ENCODE results near the gene SH3GL2. TPM values are rescaled to one million over a fixed set of nuclear protein-coding genes. Genes with fewer than 3 reads are reported as not detected.

The SH3GL2 gene
- total and polyA plus RNA-seq, 4 donors, result 0.06 to 0.08 TPM; not detected in 2

DNA sequence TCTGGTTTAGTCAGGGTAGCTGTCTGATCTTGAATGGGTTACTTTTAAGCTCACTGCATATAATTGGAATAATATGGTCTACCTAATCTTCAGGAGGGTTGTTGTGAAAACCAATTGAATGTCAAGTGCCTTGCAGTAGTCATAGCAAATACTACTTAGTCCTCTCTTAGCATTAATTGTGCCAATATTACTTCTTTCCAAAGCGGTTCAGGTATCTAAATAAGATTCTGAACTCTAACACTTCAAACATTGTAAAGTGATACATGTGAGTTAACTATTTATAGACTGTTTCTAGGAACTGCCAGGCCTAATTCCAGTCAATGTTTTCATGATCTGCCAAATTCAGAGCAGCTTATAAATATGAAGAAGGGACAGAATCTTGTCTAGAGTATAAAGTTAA lies 140.2 kb downstream of the SH3GL2 start:
- Histone ChIP-seq H3K36me3 (ENCODE audit: control insufficient read depth in 4 of 4, insufficient read depth in 3 of 4, low read depth in 1 of 4, low read length in 3 of 4) (no peaks in the 10 kb centered on the region), H3K27me3 (ENCODE audit: control insufficient read depth in 4 of 4, insufficient read depth in 4 of 4, low read length in 3 of 4) (peaks cover 0 to 4% (median 0%) of the 10 kb centered on the region in 4 donors), H3K27ac (ENCODE audit: low read depth in 1 of 2, low read length in 2 of 2) (no peak overlapping the region), H3K9me3 (ENCODE audit: control insufficient read depth in 4 of 4, low read length in 3 of 4) (peaks cover 0 to 7% (median 3%) of the 10 kb centered on the region in 4 donors), H3K9ac (ENCODE audit: low read depth in 1 of 2, low read length in 2 of 2) (no peak overlapping the region), H3K4me3 (ENCODE audit: low read depth in 1 of 3, low read length in 3 of 3) (no peak overlapping the region), H3K4me1 (ENCODE audit: control insufficient read depth in 4 of 4, insufficient read depth in 4 of 4, low read length in 3 of 4) (no peaks in the 10 kb centered on the region)
- TF ChIP-seq TAF1 (conservative IDR thresholded peaks at IDR 0.05), result no peak
- no peak for DNase-seq (ENCODE audit: low spot score)
- WGBS, result 28% methylated on average over 1 of the region's 1 CpG

DNA sequence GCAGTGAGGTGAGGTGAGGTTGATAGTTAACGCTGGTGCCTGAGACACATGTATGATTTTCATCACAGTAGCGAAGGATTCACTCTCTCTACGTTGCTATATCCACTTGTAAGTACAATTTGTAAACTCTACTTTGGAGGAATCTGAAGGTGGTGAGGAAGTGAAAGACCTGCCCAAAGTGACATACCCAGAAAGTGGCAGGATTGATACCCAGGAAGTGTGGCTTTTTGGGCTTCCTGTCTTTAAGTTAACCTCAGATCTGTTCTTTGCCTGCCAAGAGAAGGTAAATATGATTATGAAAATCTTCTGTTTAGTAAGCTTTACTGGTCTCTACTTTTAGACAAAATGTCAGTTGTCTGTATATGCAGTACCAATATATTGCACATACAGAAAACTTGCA lies 143.1 kb downstream of the SH3GL2 start:
- Histone ChIP-seq H3K9me3 (ENCODE audit: control insufficient read depth in 4 of 4, low read length in 3 of 4) (peaks cover 0 to 11% (median 3%) of the 10 kb centered on the region in 4 donors), H3K27ac (ENCODE audit: low read depth in 1 of 2, low read length in 2 of 2) (no peak overlapping the region), H3K27me3 (ENCODE audit: control insufficient read depth in 4 of 4, insufficient read depth in 4 of 4, low read length in 3 of 4) (no peaks in the 10 kb centered on the region), H3K4me3 (ENCODE audit: low read depth in 1 of 3, low read length in 3 of 3) (no peak overlapping the region), H3K36me3 (ENCODE audit: control insufficient read depth in 4 of 4, insufficient read depth in 3 of 4, low read depth in 1 of 4, low read length in 3 of 4) (no peaks in the 10 kb centered on the region), H3K9ac (ENCODE audit: low read depth in 1 of 2, low read length in 2 of 2) (no peak overlapping the region), H3K4me1 (ENCODE audit: control insufficient read depth in 4 of 4, insufficient read depth in 4 of 4, low read length in 3 of 4) (peaks cover 0 to 16% (median 6%) of the 10 kb centered on the region in 4 donors)
- 79% methylated on average over 3 of the region's 3 CpGs for WGBS
- no peak for DNase-seq (ENCODE audit: low spot score)
- no peak for TF ChIP-seq HNF4G (IDR thresholded peaks at IDR 0.05)
- TF ChIP-seq SP1 (IDR thresholded peaks at IDR 0.05), result no peak
- no peak for TF ChIP-seq RXRA (IDR thresholded peaks at IDR 0.05)
- no peak for TF ChIP-seq FOXA2 (IDR thresholded peaks at IDR 0.05)
- no peak for TF ChIP-seq EGR1 (IDR thresholded peaks at IDR 0.05; ENCODE audit: low read depth in 2 of 2)
- TF ChIP-seq, protein P1, sequence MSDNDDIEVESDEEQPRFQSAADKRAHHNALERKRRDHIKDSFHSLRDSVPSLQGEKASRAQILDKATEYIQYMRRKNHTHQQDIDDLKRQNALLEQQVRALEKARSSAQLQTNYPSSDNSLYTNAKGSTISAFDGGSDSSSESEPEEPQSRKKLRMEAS (IDR thresholded peaks at IDR 0.05), result no peak
- no peak for TF ChIP-seq HNF4A (conservative IDR thresholded peaks at IDR 0.05)
- TF ChIP-seq, protein P2, sequence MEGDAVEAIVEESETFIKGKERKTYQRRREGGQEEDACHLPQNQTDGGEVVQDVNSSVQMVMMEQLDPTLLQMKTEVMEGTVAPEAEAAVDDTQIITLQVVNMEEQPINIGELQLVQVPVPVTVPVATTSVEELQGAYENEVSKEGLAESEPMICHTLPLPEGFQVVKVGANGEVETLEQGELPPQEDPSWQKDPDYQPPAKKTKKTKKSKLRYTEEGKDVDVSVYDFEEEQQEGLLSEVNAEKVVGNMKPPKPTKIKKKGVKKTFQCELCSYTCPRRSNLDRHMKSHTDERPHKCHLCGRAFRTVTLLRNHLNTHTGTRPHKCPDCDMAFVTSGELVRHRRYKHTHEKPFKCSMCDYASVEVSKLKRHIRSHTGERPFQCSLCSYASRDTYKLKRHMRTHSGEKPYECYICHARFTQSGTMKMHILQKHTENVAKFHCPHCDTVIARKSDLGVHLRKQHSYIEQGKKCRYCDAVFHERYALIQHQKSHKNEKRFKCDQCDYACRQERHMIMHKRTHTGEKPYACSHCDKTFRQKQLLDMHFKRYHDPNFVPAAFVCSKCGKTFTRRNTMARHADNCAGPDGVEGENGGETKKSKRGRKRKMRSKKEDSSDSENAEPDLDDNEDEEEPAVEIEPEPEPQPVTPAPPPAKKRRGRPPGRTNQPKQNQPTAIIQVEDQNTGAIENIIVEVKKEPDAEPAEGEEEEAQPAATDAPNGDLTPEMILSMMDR (IDR thresholded peaks at IDR 0.05; ENCODE audit: low read depth, low read length, missing input control), result no peak
- TF ChIP-seq GABPA (IDR thresholded peaks at IDR 0.05 in 1 of 2, conservative IDR thresholded peaks at IDR 0.05 in 1 of 2), result no peak
- TF ChIP-seq NR2F2 (IDR thresholded peaks at IDR 0.05), result no peak

- Histone ChIP-seq H3K4me1 (ENCODE audit: control insufficient read depth in 4 of 4, insufficient read depth in 4 of 4, low read length in 3 of 4) (peaks cover 0 to 16% (median 6%) of the 10 kb centered on the region in 4 donors), H3K9me3 (ENCODE audit: control insufficient read depth in 4 of 4, low read length in 3 of 4) (peaks cover 0 to 11% (median 3%) of the 10 kb centered on the region in 4 donors), H3K27ac (ENCODE audit: low read depth in 1 of 2, low read length in 2 of 2) (no peak overlapping the region), H3K36me3 (ENCODE audit: control insufficient read depth in 4 of 4, insufficient read depth in 3 of 4, low read depth in 1 of 4, low read length in 3 of 4) (no peaks in the 10 kb centered on the region), H3K9ac (ENCODE audit: low read depth in 1 of 2, low read length in 2 of 2) (no peak overlapping the region), H3K4me3 (ENCODE audit: low read depth in 1 of 3, low read length in 3 of 3) (no peak overlapping the region), H3K27me3 (ENCODE audit: control insufficient read depth in 4 of 4, insufficient read depth in 4 of 4, low read length in 3 of 4) (no peaks in the 10 kb centered on the region)
- DNase-seq (ENCODE audit: low spot score), result no peak
- WGBS, result 52% methylated on average over 2 of the region's 2 CpGs
- no peak for TF ChIP-seq FOXA2 (IDR thresholded peaks at IDR 0.05)
- TF ChIP-seq FOXA1 (IDR thresholded peaks at IDR 0.05), result no peak
- TF ChIP-seq REST (IDR thresholded peaks at IDR 0.05), result no peak
- TF ChIP-seq, protein P2 (IDR thresholded peaks at IDR 0.05; ENCODE audit: low read depth, low read length, missing input control), result no peak
- no peak for TF ChIP-seq JUND (IDR thresholded peaks at IDR 0.05)
- no peak for TF ChIP-seq TAF1 (conservative IDR thresholded peaks at IDR 0.05)
- TF ChIP-seq NR2F2 (IDR thresholded peaks at IDR 0.05), result no peak
- no peak for TF ChIP-seq RAD21 (IDR thresholded peaks at IDR 0.05)
- TF ChIP-seq HNF4G (IDR thresholded peaks at IDR 0.05), result no peak
- no peak for TF ChIP-seq ATF3 (IDR thresholded peaks at IDR 0.05)
Observed at GRCh38 chr9:17723656-17724055, 144.8 kb downstream of the SH3GL2 start.

All from liver (tissue), 9 donors.